ENCODE results near the gene METTL21C.

METTL21C gene

GRCh38 chr13:102699504-102699903, 4.7 kb upstream of the METTL21C start:
- in situ Hi-C loops (cut with MboI; ENCODE audit: low sequenced_read_pairs, unreplicated experiment): no loop called here
- TF ChIP-seq CTCF (IDR thresholded peaks at IDR 0.05; ENCODE audit: borderline replicate concordance, control extremely low read depth, extremely low read depth, insufficient read depth, missing control alignments): no peak
- no peak for DNase-seq (ENCODE audit: low spot score)

- TF ChIP-seq CTCF (IDR thresholded peaks at IDR 0.05; ENCODE audit: borderline replicate concordance, control extremely low read depth, extremely low read depth, insufficient read depth, missing control alignments): no peak
- no peak for DNase-seq (ENCODE audit: low spot score)
- in situ Hi-C loops (cut with MboI; ENCODE audit: low sequenced_read_pairs, unreplicated experiment): no loop called here
Measured at GRCh38 chr13:102698649-102698980, 3.8 kb upstream of the METTL21C start.

GRCh38 chr13:102697929-102698648, 3.2 kb upstream of the METTL21C start:
- in situ Hi-C loops (cut with MboI; ENCODE audit: low sequenced_read_pairs, unreplicated experiment): no loop called here
- no peak for TF ChIP-seq CTCF (IDR thresholded peaks at IDR 0.05; ENCODE audit: borderline replicate concordance, control extremely low read depth, extremely low read depth, insufficient read depth, missing control alignments)
- no peak for DNase-seq (ENCODE audit: low spot score)

DNA sequence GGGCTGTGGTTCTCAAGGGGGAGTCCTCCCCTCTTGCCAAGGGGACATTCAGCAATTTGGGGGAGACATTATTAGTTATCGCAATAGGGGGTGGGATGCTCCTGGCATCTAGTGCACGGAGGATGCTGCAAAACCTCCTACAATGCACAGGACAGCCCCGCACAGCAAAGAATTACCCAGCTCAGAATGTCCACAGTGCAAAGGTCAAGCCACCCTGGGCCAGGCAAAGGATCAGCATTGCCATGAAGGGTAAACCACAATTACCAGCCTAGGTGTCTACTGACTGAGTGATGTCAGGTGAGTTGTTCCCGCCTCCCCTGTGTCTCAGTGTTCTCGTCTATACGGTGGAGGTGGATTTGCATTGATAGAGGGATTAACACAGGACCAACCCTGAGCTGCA, 2.4 kb upstream of the METTL21C start:
- in situ Hi-C loops (cut with MboI; ENCODE audit: low sequenced_read_pairs, unreplicated experiment): no loop called here
- DNase-seq (ENCODE audit: low spot score): no peak
- TF ChIP-seq CTCF (IDR thresholded peaks at IDR 0.05; ENCODE audit: borderline replicate concordance, control extremely low read depth, extremely low read depth, insufficient read depth, missing control alignments): no peak

DNA sequence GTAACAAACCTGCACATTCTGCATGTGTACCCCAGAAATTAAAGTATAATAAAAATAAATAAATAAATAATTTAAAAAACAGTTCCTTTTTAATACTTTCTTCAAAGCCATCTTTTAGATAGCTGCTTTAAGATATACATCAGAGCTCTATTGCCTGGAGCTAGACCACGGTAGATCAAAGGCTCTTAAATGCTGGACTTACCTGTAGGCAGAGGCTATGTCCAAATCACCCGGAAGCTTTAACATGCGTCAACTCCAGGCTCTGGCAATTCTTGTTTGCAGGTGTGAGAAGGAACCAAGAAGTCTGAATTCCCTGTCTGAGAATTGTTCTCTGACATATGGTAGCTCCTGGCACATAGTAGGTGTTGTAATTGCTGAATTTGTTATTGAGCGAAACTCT, 1.6 kb upstream of the METTL21C start:
- no peak for TF ChIP-seq CTCF (IDR thresholded peaks at IDR 0.05; ENCODE audit: borderline replicate concordance, control extremely low read depth, extremely low read depth, insufficient read depth, missing control alignments)
- DNase-seq (ENCODE audit: low spot score): no peak

DNA sequence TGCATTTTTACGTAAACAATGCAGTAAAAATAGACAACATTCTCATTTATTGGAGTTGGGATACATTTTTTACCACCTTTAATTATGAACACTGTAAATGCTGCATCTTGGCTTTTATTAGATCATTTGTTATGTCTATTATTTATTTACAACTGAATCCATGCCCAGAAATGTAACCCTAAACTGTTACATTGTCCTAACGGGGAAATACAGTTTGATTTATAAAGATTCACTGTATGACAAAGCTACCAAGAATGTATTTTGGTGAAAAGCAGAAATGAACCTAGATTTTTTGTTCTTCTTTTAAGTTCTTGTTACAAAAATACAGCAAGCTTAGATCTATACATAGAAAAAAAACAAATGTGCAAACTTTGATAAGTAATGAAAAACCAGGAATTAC, 1.1 kb downstream of the METTL21C start:
- no peak for TF ChIP-seq CTCF (IDR thresholded peaks at IDR 0.05; ENCODE audit: borderline replicate concordance, control extremely low read depth, extremely low read depth, insufficient read depth, missing control alignments)
- in situ Hi-C loops (cut with MboI; ENCODE audit: low sequenced_read_pairs, unreplicated experiment): no loop called here
- no peak for DNase-seq (ENCODE audit: low spot score)

More for the DNA sequence above, 1.6 kb upstream of the METTL21C start:
- in situ Hi-C loops (cut with MboI; ENCODE audit: low sequenced_read_pairs, unreplicated experiment): no loop called here
